GM19463 (cell line): ENCODE results near the gene KRTAP5-10.
"Not testable (repeated sequence)": the region's sequence is repeated elsewhere in the genome, so short reads cannot be mapped to it uniquely, and the experiment has no call there.

ENCODE experiments used
- ATAC-seq: cut with Tn5 transposase; IDR thresholded peaks from one replicate; pipeline ENCODE4 v1.9.1; 2021; ENCODE audit warnings: mild to moderate bottlenecking, moderate library complexity; ENCODE audit not compliant: unreplicated experiment

KRTAP5-10 gene

GRCh38 chr11:71542382-71542781 lies 23.0 kb upstream of the KRTAP5-10 start:
- no peak for ATAC-seq

- ATAC-seq, result no peak
Observed at GRCh38 chr11:71542879-71543777, 22.2 kb upstream of the KRTAP5-10 start.

GRCh38 chr11:71543866-71544265 lies 21.5 kb upstream of the KRTAP5-10 start:
- ATAC-seq, result no peak

DNA sequence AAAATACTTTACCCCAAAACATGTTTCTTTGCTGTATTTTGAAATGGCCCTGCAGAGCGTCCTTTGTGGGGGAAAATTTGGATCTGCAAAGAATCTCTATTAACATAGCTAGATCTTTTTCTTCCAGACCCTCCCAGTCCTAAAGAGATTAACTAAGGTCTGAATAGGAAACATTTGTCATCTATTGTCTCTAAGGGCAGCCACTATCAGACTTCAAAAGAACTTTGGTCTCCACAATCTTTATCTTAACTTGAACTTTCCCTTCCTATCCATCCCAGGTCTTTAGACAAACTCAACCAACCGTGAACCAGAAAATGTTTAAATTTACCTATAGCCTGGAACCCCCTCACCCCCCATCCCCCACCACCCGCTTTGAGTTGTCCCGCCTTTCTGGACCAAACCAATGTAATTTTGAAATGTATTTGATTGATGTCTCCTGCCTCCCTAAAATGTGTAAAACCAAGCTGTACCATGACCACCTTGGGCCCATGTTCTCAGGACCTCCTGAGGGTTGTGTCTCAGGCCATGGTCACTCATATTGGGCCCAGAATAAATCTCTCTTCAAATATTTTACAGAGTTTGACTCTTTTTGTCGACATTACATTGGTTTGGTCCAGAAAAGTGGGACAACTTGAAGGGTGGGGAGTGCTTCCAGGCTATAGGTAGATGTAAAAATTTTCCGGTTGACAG lies 20.7 kb upstream of the KRTAP5-10 start:
- ATAC-seq, result no peak

DNA sequence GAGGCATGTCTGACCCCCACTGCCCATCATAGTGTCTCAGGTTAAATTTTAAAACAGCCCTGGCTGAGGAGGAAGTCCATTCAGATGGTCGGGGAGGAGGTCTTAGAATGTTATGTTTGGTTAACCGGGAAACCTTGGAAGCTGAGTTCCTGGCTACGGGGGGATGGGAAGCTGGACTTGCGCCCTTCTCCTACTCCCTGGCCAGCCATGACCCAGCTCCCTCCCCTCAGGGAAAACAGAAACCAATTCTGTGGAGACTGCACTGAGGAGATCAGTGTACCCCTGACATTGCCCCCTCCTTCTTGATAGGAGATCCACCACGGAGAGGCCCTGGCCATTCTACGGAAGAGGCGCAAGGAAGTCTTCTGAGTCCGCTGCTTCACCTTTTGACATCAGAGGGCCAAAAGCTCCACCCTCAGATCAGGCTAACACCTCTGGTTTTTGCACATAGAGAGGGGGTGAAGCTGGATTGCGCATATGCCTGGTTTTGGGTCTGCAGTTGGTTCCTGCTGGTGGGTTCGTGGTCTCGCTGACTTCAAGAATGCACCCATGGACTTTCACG lies 19.9 kb upstream of the KRTAP5-10 start:
- ATAC-seq, result no peak

DNA sequence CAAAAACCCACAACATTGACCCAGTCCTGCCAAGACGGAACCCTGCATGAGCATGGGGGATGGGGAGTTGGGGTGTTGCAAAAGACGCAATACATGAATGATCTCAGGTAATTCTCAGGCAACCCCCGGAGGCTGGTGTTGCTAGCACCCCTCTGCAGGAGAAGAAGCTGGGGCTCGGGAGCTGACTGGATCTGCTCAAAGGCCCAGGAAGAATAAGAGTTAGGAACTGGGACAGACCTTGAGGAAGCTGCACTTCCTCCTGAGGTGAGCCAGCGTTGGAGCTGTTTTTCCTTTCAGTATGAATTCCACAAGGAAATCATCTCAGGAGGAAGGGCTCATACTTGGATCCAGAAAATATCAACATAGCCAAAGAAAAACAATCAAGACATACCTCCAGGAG lies 17.2 kb upstream of the KRTAP5-10 start, which contains the start of gene KRTAP5-9:
Gene KRTAP5-9, plus strand, starts transcription at position 301 of the 400 bp plus-strand sequence. CDS start 238 bp downstream, outside the sequence.
- no peak for ATAC-seq

DNA sequence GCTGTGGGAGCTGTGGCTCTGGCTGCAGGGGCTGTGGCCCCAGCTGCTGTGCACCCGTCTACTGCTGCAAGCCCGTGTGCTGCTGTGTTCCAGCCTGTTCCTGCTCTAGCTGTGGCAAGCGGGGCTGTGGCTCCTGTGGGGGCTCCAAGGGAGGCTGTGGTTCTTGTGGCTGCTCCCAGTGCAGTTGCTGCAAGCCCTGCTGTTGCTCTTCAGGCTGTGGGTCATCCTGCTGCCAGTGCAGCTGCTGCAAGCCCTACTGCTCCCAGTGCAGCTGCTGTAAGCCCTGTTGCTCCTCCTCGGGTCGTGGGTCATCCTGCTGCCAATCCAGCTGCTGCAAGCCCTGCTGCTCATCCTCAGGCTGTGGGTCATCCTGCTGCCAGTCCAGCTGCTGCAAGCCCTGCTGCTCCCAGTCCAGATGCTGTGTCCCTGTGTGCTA lies 16.6 kb upstream of the KRTAP5-10 start:
- ATAC-seq, result no peak

DNA sequence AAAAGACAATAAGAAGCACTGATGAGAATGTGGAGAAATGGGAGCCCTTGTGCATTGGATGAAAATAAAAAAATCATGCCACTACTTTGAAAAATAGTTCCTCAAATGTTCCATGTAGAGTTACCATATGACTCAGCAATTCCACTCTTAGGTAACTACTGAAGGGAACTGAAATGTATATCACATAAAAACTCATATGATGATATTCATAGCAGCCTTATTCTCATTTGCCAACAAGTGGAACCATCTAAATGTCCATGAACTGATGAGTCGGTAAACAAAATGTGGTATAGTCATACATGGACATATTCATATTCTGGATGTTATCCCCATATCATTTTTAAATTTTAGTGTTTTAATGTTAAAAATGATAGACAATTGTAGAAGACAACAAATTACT lies 13.7 kb upstream of the KRTAP5-10 start:
- ATAC-seq, result no peak

- no peak for ATAC-seq
Observed at GRCh38 chr11:71554996-71555395, 10.4 kb upstream of the KRTAP5-10 start.

DNA sequence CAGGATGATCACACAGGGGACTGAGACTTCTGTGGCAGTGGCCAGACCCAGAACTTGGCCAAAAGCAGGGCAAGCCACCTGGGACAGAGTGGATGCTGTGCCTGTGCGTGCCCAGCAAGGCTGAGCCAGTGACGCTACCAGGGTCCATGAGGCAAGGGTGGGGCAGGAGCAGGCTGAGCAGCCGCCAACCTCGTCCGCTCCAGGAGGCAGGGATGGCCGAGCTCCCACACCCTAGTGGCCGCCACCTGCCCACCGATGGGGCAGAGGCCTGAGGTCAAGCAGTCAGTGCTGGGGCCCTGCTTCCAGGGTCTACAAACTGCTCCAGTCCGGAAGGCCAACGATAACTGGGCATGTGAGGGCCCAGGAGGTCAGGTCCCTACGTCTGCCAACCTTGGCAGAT lies 9.9 kb upstream of the KRTAP5-10 start:
- ATAC-seq, result no peak

DNA sequence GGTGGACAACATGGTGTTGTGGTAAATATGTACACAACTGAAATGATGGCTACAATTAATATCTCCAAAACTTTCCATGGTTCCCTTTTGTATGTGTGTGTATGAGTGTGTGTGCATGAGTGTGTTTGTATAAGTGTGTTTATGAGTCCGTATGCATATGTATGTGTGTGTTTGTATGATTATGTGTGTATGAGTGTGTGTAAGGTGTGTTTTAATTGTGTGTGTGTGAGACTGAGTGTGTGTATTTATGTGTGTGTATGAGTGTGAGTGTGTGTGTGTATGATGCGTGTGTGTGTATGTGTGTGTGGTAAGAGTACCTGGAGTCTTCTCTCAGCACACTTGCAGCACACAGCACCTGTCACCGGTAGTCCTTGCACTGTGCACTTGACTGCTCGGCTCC lies 9.3 kb upstream of the KRTAP5-10 start:
- ATAC-seq, result no peak

- ATAC-seq, result no peak
Observed at GRCh38 chr11:71557257-71557656, 8.1 kb upstream of the KRTAP5-10 start.

DNA sequence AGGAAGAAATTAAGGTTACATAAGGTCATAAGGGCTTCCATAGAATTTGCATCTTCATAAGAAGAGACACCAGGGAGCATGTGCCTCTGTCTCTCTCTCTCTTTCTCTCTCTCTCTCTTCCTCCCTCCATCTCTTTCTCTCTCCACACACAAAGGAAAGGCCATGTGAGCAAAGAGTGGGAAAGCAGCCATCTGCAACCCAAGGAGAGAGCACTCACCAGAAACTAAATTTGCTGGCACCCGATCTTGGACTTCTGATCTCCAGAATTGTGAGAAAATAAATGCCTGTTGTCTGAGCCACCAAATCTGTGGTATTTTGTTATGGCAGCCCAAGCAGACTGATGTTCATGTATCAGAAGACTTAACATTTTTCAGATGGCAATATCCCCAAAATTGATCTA lies 6.4 kb upstream of the KRTAP5-10 start:
- no peak for ATAC-seq

GRCh38 chr11:71562120-71562519 lies 3.2 kb upstream of the KRTAP5-10 start:
- ATAC-seq, result no peak

- ATAC-seq, result no peak
Observed at GRCh38 chr11:71563406-71563805, 2.0 kb upstream of the KRTAP5-10 start.

GRCh38 chr11:71564430-71564829 lies 933 bp upstream of the KRTAP5-10 start:
- ATAC-seq, result no peak

DNA sequence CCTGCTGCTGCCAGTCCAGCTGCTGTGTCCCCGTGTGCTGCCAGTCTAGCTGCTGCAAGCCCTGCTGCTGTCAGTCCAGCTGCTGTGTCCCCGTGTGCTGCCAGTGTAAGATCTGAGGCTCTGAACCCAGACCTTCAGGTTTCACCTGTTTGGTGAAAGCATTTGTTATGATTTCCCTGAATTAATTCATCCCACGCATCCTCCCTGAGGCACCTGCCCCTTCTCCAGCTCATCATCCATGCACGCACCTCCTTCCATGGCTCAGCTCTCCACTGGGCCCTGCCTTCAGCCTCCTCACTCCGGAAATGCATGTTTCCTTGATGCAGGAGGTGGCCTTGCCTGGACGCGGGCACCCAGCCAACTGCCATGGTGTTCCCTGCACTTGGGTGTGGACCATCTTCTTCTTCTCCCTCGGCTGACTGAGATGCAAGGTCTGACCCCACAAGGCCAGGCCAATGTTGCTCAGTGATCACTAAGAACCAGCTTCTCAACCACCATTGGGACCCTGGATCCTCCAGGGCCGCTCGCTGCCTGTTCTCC lies 788 bp downstream of the KRTAP5-10 start:
- ATAC-seq, result no peak

- ATAC-seq, result not testable (repeated sequence)
Observed at GRCh38 chr11:71566626-71567599, 1.6 kb downstream of the KRTAP5-10 start.

GRCh38 chr11:71567633-71568032 lies 2.3 kb downstream of the KRTAP5-10 start:
- ATAC-seq, result not testable (repeated sequence)

DNA sequence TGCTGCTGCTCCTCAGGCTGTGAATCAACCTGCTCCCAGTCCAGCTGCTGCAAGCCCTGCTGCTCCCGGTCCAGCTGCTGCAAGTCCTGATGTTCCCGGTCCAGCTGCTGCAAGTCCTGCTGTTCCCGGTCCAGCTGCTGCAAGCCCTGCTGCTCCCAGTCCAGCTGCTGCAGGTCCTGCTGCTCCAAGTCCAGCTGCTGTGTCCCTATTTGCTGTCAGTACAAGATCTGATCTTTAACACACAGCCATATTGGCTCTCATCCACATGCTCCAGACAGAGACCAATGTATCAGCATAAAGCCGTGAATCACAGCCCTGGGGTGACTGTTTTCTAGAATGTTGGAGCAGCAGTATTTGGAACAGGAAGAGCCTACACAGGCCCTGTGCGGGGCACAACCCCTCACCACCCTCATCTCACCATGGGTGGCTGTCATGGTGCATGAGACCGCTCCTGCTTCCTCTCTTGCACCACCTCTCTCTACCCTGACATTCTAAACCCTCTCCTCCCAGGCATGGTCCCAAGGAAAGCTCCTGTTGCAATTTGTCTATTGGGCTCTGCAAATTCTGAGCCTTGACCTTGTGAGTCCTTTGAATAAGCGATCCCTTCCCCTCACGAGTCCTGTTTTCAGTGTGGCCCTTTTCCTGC lies 3.5 kb downstream of the KRTAP5-10 start:
- ATAC-seq, result no peak
